Heart left ventricle (tissue), 16 donors: ENCODE data around the gene POLR2C. TPM values are rescaled to one million over a fixed set of nuclear protein-coding genes. Genes with fewer than 3 reads are reported as not detected.

Experiments used
- ATAC-seq, 4 donors: fragments of 200-7000 bp; cut with Tn5 transposase; one replicate each; pipeline ENCODE4 v1.9.1; 2020 to 2022; ENCODE audit warnings: moderate library complexity in 4 of 4, mild to moderate bottlenecking in 3 of 4, moderate number of reproducible peaks in 1 of 4
- DNase-seq, 5 donors: peaks; one replicate each; pipeline ENCODE4 v3.0.0-alpha.2; 2020
- H3K27ac ChIP-seq, 12 donors: fragments of 200-600 bp; sonication (generic) in 4 of 12; one replicate each; pipeline versions ENCODE4 v1.5.0 to v1.8.0; 2016 to 2022; ENCODE audit warnings: mild to moderate bottlenecking in 2 of 12
- H3K27me3 ChIP-seq, 9 donors: fragments of 200-600 bp; sonication (generic) in 2 of 9; one replicate each; pipeline versions ENCODE4 v1.5.1 to v1.8.0; 2016 to 2022; ENCODE audit warnings: mild to moderate bottlenecking in 3 of 9
- H3K36me3 ChIP-seq, 9 donors: fragments of 200-600 bp; sonication (generic) in 2 of 9; one replicate each; pipeline versions ENCODE4 v1.5.0 to v1.8.0; 2018 to 2022; ENCODE audit warnings: mild to moderate bottlenecking in 2 of 9
- H3K4me1 ChIP-seq, 12 donors: fragments of 200-600 bp; sonication (generic) in 4 of 12; one replicate each; pipeline versions ENCODE4 v1.5.0 to v1.8.0; 2016 to 2022; ENCODE audit warnings: mild to moderate bottlenecking in 3 of 12
- H3K4me3 ChIP-seq, 12 donors: fragments of 200-600 bp; sonication (generic) in 4 of 12; one replicate each; pipeline versions ENCODE4 v1.5.0 to v1.8.0; 2017 to 2022; ENCODE audit warnings: mild to moderate bottlenecking in 9 of 12, moderate library complexity in 4 of 12
- H3K9me3 ChIP-seq, 12 donors: fragments of 200-600 bp; sonication (generic) in 4 of 12; one replicate each; pipeline versions ENCODE4 v1.5.0 to v1.8.0; 2016 to 2022; ENCODE audit warnings: mild to moderate bottlenecking in 1 of 12
- CTCF ChIP-seq, 12 donors: fragments of 200-600 bp; sonication (generic) in 4 of 12; IDR thresholded peaks; one replicate each; pipeline versions ENCODE4 v1.5.0 to v1.8.0; 2018 to 2022; ENCODE audit warnings: antibody characterized with exemption in 12 of 12, mild to moderate bottlenecking in 5 of 12
- POLR2A ChIP-seq, 2 donors: fragments of 450-650 bp; IDR thresholded peaks; one replicate each; pipeline ENCODE4 v1.6.1; 2017; ENCODE audit warnings: antibody characterized with exemption in 2 of 2, mild to moderate bottlenecking in 2 of 2, moderate library complexity in 2 of 2
- WGBS, 4 donors: extraction: QIAGEN DNeasy Blood & Tissue Kit in 2 of 4; methylation state at CpG; one replicate each; pipeline versions ENCODE4 v1.1.5 to v1.1.7; 2013 to 2018; 5-methylcytosine and 5-hydroxymethylcytosine counted together
- intact Hi-C, 10 donors: fragments of 100-400 bp; cut with DNase I; formaldehyde crosslinking; loops; one replicate each; pipeline versions ENCODE4 v1.11.1 to v1.14.2; 2022
- polyA plus RNA-seq, 2 donors: library from polyadenylated mRNA; stranded (reverse); fragments of 200-250 nt; gene quantifications; one replicate each; pipeline ENCODE4 v1.2.3, GENCODE V29; 2013
- total RNA-seq, 9 donors: library from RNA; depleted of rRNA in 2 of 9; stranded (reverse); fragments of >200 nt in 2 of 9; fragmentation: NEBNext Ultra II Directional in 3 of 9; extraction: Animal tissue kit (Norgen Biotek cat#: 25700) in 3 of 9; gene quantifications; one replicate each; pipeline versions ENCODE4 v1.1.0 to v1.2.4, GENCODE V29; 2016 to 2023
- donor health status: ischemic (EF 13 %, LVEDD 7.1; RV severe dilation, severe dysfunction).
- donor health status: healthy with polysubstance abuse.
- donor health status: DM: no; HTN: yes; CAD: no.
- donor health status: DM: no; HTN: no; CAD: no.
- donor health status: ischemic (EF 25% LVEDD 6.9; RV normal size, moderate dysfunction).
- donor health status: ischemic (EF 25% LVEDD 5.7; RV mildly dilated, moderate dysfunction).
- donor health status: healthy.
- donor health status: DM: yes; HTN: yes; CAD: no.
- donor health status: ischemic (EF 35%, LVEDD 5.7; RV mildly dilated, moderate dysfunction).
- donor health status: nonischemic (EF 11% LVEDD 7.7; RV severe dilation, severe dysfunction).
- donor health status: DM: yes; HTN: yes; CAD: no.
- donor health status: PGD.
- donor health status: ischemic (EF 29% LVEDD 5.4; RV normal size, mild dysfunction).
- donor health status: nonischemic (EF 23%, LVEDD 6.1; RV moderate dilation, normal function).

Gene POLR2C
- total and polyA plus RNA-seq, 11 donors = 19.9 to 99.8 (median 48.7) TPM

- Histone ChIP-seq H3K27ac (no peak overlapping the region), H3K4me3 (no peak overlapping the region), H3K9me3 (no peaks in the 10 kb centered on the region), H3K4me1 (peaks cover 3 to 51% (median 34%) of the 10 kb centered on the region in 12 donors), H3K27me3 (peaks cover 0 to 6% (median 0%) of the 10 kb centered on the region in 9 donors), H3K36me3 (peaks cover 0 to 31% (median 21%) of the 10 kb centered on the region in 9 donors)
- ATAC-seq = no peak
- no peak for TF ChIP-seq POLR2A (IDR thresholded peaks at IDR 0.05)
- no peak for TF ChIP-seq CTCF (IDR thresholded peaks at IDR 0.05)
- intact Hi-C loops = loop anchor here in 7 of 10 donors (5.0 kb wide), 2 partner anchors 35 to 40 kb away; no protein-coding TSS in a partner anchor
- no peak for DNase-seq
- 71 to 89% (median 75%) methylated on average over 5 to 9 of the region's 9 CpGs for WGBS, 4 donors
Measured at GRCh38 chr16:57477531-57478202, 15.2 kb downstream of the POLR2C start.

- no peak for TF ChIP-seq CTCF (IDR thresholded peaks at IDR 0.05)
- TF ChIP-seq POLR2A (IDR thresholded peaks at IDR 0.05) = no peak
- Histone ChIP-seq H3K4me3 (peak overlapping the region; percentile 4 to 71 (median 60)), H3K27ac (peak overlapping the region in 9 of 12 donors; percentile 26 to 75 (median 58)), H3K4me1 (peaks cover 3 to 51% (median 34%) of the 10 kb centered on the region in 12 donors), H3K9me3 (no peaks in the 10 kb centered on the region), H3K36me3 (peaks cover 0 to 21% (median 12%) of the 10 kb centered on the region in 9 donors), H3K27me3 (peaks cover 0 to 6% (median 0%) of the 10 kb centered on the region in 9 donors)
- DNase-seq (no peak), ATAC-seq (no peak)
- intact Hi-C loops = loop anchor here in 7 of 10 donors (5.0 kb wide), 2 partner anchors 34 to 39 kb away; no protein-coding TSS in a partner anchor
- WGBS, 4 donors = 39 to 53% (median 45%) methylated on average over 13 to 15 of the region's 15 CpGs
Measured at GRCh38 chr16:57478396-57479204, 16.1 kb downstream of the POLR2C start.

DNA sequence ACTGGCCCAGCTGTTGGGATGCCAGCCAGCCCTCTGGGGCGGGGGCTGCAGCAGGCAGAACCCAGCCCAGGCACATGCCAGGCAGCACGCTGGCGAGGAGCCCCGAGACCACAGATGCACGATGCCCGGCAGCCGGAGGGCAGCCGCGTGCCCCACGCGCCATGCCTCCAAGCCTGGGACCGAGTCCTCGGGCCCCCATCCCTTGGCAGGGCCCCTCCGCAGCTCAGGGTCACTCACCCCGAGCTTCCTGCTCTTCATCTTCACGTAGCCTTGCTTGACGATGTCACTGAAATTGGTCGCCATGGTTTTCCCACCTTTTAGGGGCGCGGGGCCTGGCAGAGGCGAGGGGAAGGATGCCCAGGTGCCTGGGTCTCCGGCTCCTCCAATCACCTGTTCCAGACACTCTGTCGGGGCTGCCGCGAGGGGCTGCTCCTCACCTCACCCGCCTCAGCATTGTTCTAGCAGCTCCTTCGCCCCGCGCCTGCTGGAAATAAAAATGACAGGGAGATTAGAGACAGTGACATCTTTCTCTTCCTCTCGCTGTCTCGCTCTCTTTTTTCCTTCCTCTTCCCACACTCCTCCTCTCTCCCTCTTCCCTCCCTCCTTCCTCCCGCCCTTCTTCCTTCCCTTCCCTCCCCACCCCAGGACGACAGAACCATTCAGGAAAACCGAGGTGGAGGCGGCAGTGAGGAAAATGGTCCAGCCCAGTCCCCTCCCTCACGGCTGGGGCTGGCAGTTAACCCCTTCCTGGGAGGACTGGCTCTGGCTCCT is 16.9 kb downstream of the POLR2C start:
- 21 to 36% (median 28%) methylated on average over 35 to 36 of the region's 36 CpGs for WGBS, 4 donors

More for the DNA sequence above, 16.9 kb downstream of the POLR2C start:
- Histone ChIP-seq H3K9me3 (no peaks in the 10 kb centered on the region), H3K27ac (peak overlapping the region in 11 of 12 donors; percentile 26 to 75 (median 58)), H3K36me3 (peaks cover 0 to 13% (median 5%) of the 10 kb centered on the region in 9 donors), H3K4me3 (peak overlapping the region; percentile 4 to 71 (median 60)), H3K4me1 (peaks cover 3 to 51% (median 34%) of the 10 kb centered on the region in 12 donors), H3K27me3 (peaks cover 0 to 6% (median 0%) of the 10 kb centered on the region in 9 donors)
- intact Hi-C loops = loop anchor here in 7 of 10 donors (5.0 kb wide), 2 partner anchors 33 to 38 kb away; no protein-coding TSS in a partner anchor
- TF ChIP-seq CTCF (IDR thresholded peaks at IDR 0.05) (no peak), POLR2A (IDR thresholded peaks at IDR 0.05) (no peak)
- ATAC-seq (peak; percentile 44 to 75 (median 60)), DNase-seq (peak in 4 of 5 donors; percentile 66 to 75 (median 69))
